ENCODE data around the gene CIB4.

DNA sequence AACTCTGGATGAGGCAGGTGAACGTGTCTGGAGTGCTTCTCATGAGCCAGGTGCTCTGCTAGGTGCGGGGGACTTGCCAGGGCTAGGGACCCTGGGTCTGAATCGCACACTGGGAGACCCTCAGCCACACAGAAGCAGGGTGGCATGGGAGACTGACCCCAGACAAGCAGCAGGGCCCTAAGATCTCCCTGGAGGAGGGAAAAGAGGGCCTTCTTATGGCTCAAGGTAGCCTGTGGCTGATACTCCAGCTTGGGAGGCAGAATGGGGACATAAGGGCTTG lies 12.8 kb upstream of the CIB4 start:
- TF ChIP-seq POLR2A (IDR thresholded peaks at IDR 0.05; ENCODE audit: low read length) (no peak), GATA1 (IDR thresholded peaks at IDR 0.05; ENCODE audit: low read depth, low read length) (no peak)
